Fibroblast of lung (primary cell): ENCODE results near the gene TLL1. TPM values are rescaled to one million over a fixed set of nuclear protein-coding genes. Genes with fewer than 3 reads are reported as not detected.

Experiments used
- DNase-seq, 2 donors: peaks; one replicate each; pipeline versions ENCODE4 v3.0.0 to v3.0.0-alpha.2; 2010; ENCODE audit warnings: low read depth in 2 of 2
- H2AFZ ChIP-seq: 2 replicates; pipeline ENCODE4 v1.5.1; 2012; ENCODE audit warnings: low read length, control low read depth, inconsistent platforms
- H3K27ac ChIP-seq: 2 replicates; pipeline ENCODE4 v1.5.1; 2011; ENCODE audit warnings: low read length, control low read depth; ENCODE audit not compliant: insufficient read depth
- H3K27me3 ChIP-seq: 2 replicates; pipeline ENCODE4 v1.5.1; 2011; ENCODE audit warnings: mild to moderate bottlenecking, low read length; ENCODE audit not compliant: control insufficient read depth, insufficient read depth
- H3K36me3 ChIP-seq: 2 replicates; pipeline ENCODE4 v1.5.1; 2011; ENCODE audit warnings: low read length; ENCODE audit not compliant: control insufficient read depth, insufficient read depth
- H3K4me1 ChIP-seq: 2 replicates; pipeline ENCODE4 v1.5.1; 2011; ENCODE audit warnings: low read length; ENCODE audit not compliant: control insufficient read depth, insufficient read depth; ENCODE audit errors: extremely low read depth
- H3K4me2 ChIP-seq: 2 replicates; pipeline ENCODE4 v1.5.1; 2011; ENCODE audit warnings: low read length, control low read depth; ENCODE audit not compliant: insufficient read depth; ENCODE audit errors: extremely low read depth
- H3K4me3 ChIP-seq, 4 experiments: fragments of 200-600 bp in 1 of 4; sonication (generic) in 1 of 4; replicated peaks in 1 of 4; 2 replicates each; pipeline ENCODE4 v1.5.1; 2011 to 2016; ENCODE audit warnings: low read length in 4 of 4, low read depth in 3 of 4, mild to moderate bottlenecking in 3 of 4, control low read depth in 2 of 4, inconsistent platforms in 1 of 4, mixed read lengths in 1 of 4; ENCODE audit not compliant: insufficient read depth in 1 of 4; ENCODE audit errors: control extremely low read depth in 1 of 4
- H3K79me2 ChIP-seq: 2 replicates; pipeline ENCODE4 v1.5.1; 2012; ENCODE audit warnings: mild to moderate bottlenecking, low read length, inconsistent platforms; ENCODE audit not compliant: control insufficient read depth, insufficient read depth
- H3K9ac ChIP-seq: 2 replicates; pipeline ENCODE4 v1.5.1; 2011; ENCODE audit warnings: mild to moderate bottlenecking, low read length, control low read depth; ENCODE audit not compliant: insufficient read depth
- H3K9me3 ChIP-seq: 2 replicates; pipeline ENCODE4 v1.5.1; 2012; ENCODE audit warnings: low read depth, low read length; ENCODE audit not compliant: control insufficient read depth, insufficient read depth
- H4K20me1 ChIP-seq: 2 replicates; pipeline ENCODE4 v1.5.1; 2011; ENCODE audit warnings: low read length; ENCODE audit not compliant: control insufficient read depth, insufficient read depth; ENCODE audit errors: extremely low read depth
- CTCF ChIP-seq, 2 donors: IDR thresholded peaks in 1 of 2; conservative IDR thresholded peaks in 1 of 2; 1 replicate in 1 of 2; 2 replicates in 1 of 2; pipeline ENCODE4 v1.5.1; 2011 to 2012; ENCODE audit warnings: low read length in 2 of 2, control low read depth in 1 of 2, inconsistent platforms in 1 of 2, low read depth in 1 of 2, mild to moderate bottlenecking in 1 of 2
- EZH2 ChIP-seq: IDR thresholded peaks from 2 replicates; pipeline ENCODE4 v1.5.1; 2012; ENCODE audit warnings: low read length, control low read depth, mild to moderate bottlenecking; ENCODE audit errors: missing control alignments
- polyA plus RNA-seq, 2 donors: library from polyadenylated mRNA; depleted of rRNA in 1 of 2; stranded (reverse) in 1 of 2; unstranded in 1 of 2; fragments of >200 nt; gene quantifications; 2 replicates each; pipeline ENCODE4 v1.2.1, GENCODE V29; 2011 to 2012; ENCODE audit warnings: missing spikeins in 1 of 2
- total RNA-seq: library from RNA; depleted of rRNA; stranded (reverse); fragments of >200 nt; gene quantifications from 2 replicates; pipeline ENCODE4 v1.2.1, GENCODE V29; 2014

Gene TLL1
- total and polyA plus RNA-seq, 2 donors (not counting 1 experiment from before 2014, with no cell fraction given), result 0.33 to 2.7 TPM

GRCh38 chr4:166078955-166079354 lies 205.9 kb downstream of the TLL1 start:
- TF ChIP-seq EZH2, result no peak
- no peak for TF ChIP-seq CTCF (conservative IDR thresholded peaks at IDR 0.05 in 1 of 2, IDR thresholded peaks at IDR 0.05 in 1 of 2; ENCODE audit: low read depth in 1 of 2, low read length in 2 of 2)
- Histone ChIP-seq H3K9ac (no peak overlapping the region), H2AFZ (no peak overlapping the region), H3K4me3 (no peak overlapping the region), H3K27ac (no peak overlapping the region), H4K20me1 (no peaks in the 10 kb centered on the region), H3K4me1 (no peaks in the 10 kb centered on the region), H3K9me3 (no peaks in the 10 kb centered on the region), H3K79me2 (no peaks in the 10 kb centered on the region), H3K27me3 (no peaks in the 10 kb centered on the region), H3K36me3 (no peaks in the 10 kb centered on the region), H3K4me2 (no peak overlapping the region)
- peak in 1 of 2 donors; percentile 3 for DNase-seq

GRCh38 chr4:166087569-166087968 lies 214.5 kb downstream of the TLL1 start:
- Histone ChIP-seq H3K27ac (no peak overlapping the region), H3K9ac (no peak overlapping the region), H4K20me1 (no peaks in the 10 kb centered on the region), H3K36me3 (no peaks in the 10 kb centered on the region), H3K9me3 (no peaks in the 10 kb centered on the region), H2AFZ (no peak overlapping the region), H3K27me3 (no peaks in the 10 kb centered on the region), H3K79me2 (no peaks in the 10 kb centered on the region), H3K4me2 (no peak overlapping the region), H3K4me3 (no peak overlapping the region), H3K4me1 (no peaks in the 10 kb centered on the region)
- no peak for DNase-seq
- TF ChIP-seq EZH2 (no peak), CTCF (conservative IDR thresholded peaks at IDR 0.05 in 1 of 2, IDR thresholded peaks at IDR 0.05 in 1 of 2; ENCODE audit: low read depth in 1 of 2, low read length in 2 of 2) (no peak)

GRCh38 chr4:166088576-166088975 lies 215.5 kb downstream of the TLL1 start:
- no peaks in the 10 kb centered on the region for H3K79me2 ChIP-seq
- no peak overlapping the region for H3K27ac ChIP-seq
- TF ChIP-seq CTCF (conservative IDR thresholded peaks at IDR 0.05 in 1 of 2, IDR thresholded peaks at IDR 0.05 in 1 of 2; ENCODE audit: low read depth in 1 of 2, low read length in 2 of 2) (no peak), EZH2 (no peak)
- H4K20me1 ChIP-seq, result no peaks in the 10 kb centered on the region
- no peak for DNase-seq
- H3K9ac ChIP-seq, result no peak overlapping the region
- no peaks in the 10 kb centered on the region for H3K27me3 ChIP-seq
- H3K4me3 ChIP-seq, result no peak overlapping the region
- H3K36me3 ChIP-seq, result no peaks in the 10 kb centered on the region
- no peak overlapping the region for H3K4me2 ChIP-seq
- no peaks in the 10 kb centered on the region for H3K9me3 ChIP-seq
- no peak overlapping the region for H2AFZ ChIP-seq
- no peaks in the 10 kb centered on the region for H3K4me1 ChIP-seq
